Trophoblast cell (in vitro differentiated cells and primary cell): ENCODE results near the gene STIM1.

Source experiments
- DNase-seq, 2 donors: peaks; one replicate each; pipeline ENCODE4 v3.0.0-alpha.2; 2016
- H2AFZ ChIP-seq: 2 replicates; pipeline ENCODE4 v1.6.1; 2013; ENCODE audit warnings: low read length, moderate library complexity, mild to moderate bottlenecking; ENCODE audit not compliant: insufficient read depth, poor library complexity
- H2AK5ac ChIP-seq: 2 replicates; pipeline ENCODE4 v1.6.1; 2013; ENCODE audit warnings: mild to moderate bottlenecking, low read length
- H2BK120ac ChIP-seq: 2 replicates; pipeline ENCODE4 v1.6.1; 2013; ENCODE audit warnings: low read length, mild to moderate bottlenecking, moderate library complexity; ENCODE audit not compliant: insufficient read depth, poor library complexity
- H2BK12ac ChIP-seq: 2 replicates; pipeline ENCODE4 v1.6.1; 2013; ENCODE audit warnings: mild to moderate bottlenecking, low read length, moderate library complexity
- H2BK5ac ChIP-seq: 2 replicates; pipeline ENCODE4 v1.6.1; 2013; ENCODE audit warnings: low read length, low read depth, moderate library complexity, mild to moderate bottlenecking; ENCODE audit not compliant: poor library complexity
- H3K14ac ChIP-seq: 2 replicates; pipeline ENCODE4 v1.6.1; 2013; ENCODE audit warnings: mild to moderate bottlenecking, low read length
- H3K18ac ChIP-seq: 2 replicates; pipeline ENCODE4 v1.6.1; 2013; ENCODE audit warnings: mild to moderate bottlenecking, low read length
- H3K23ac ChIP-seq: 2 replicates; pipeline ENCODE4 v1.6.1; 2013; ENCODE audit warnings: low read length
- H3K27ac ChIP-seq: 2 replicates; pipeline ENCODE4 v1.5.1; 2013; ENCODE audit warnings: low read depth, mild to moderate bottlenecking, inconsistent platforms, low read length, moderate library complexity
- H3K27me3 ChIP-seq: 2 replicates; pipeline ENCODE4 v1.6.1; 2013; ENCODE audit warnings: inconsistent platforms, mild to moderate bottlenecking, low read length, moderate library complexity; ENCODE audit not compliant: insufficient read depth
- H3K36me3 ChIP-seq, 2 experiments: 1 replicate in 1 of 2; 2 replicates in 1 of 2; pipeline ENCODE4 v1.6.1; 2013; ENCODE audit warnings: low read length in 2 of 2, mild to moderate bottlenecking in 2 of 2, moderate library complexity in 1 of 2; ENCODE audit not compliant: insufficient read depth in 2 of 2, control insufficient read depth in 1 of 2
- H3K4ac ChIP-seq: 2 replicates; pipeline ENCODE4 v1.6.1; 2013; ENCODE audit warnings: low read depth, mild to moderate bottlenecking, low read length, moderate library complexity
- H3K4me1 ChIP-seq, 2 experiments: 1 replicate in 1 of 2; 2 replicates in 1 of 2; pipeline ENCODE4 v1.6.1; 2013; ENCODE audit warnings: low read length in 2 of 2, mild to moderate bottlenecking in 2 of 2, moderate library complexity in 1 of 2; ENCODE audit not compliant: insufficient read depth in 2 of 2, control insufficient read depth in 1 of 2
- H3K4me2 ChIP-seq: 2 replicates; pipeline ENCODE4 v1.6.1; 2013; ENCODE audit warnings: inconsistent platforms, mild to moderate bottlenecking, low read length, moderate library complexity
- H3K4me3 ChIP-seq: 2 replicates; pipeline ENCODE4 v1.5.1; 2013; ENCODE audit warnings: mild to moderate bottlenecking, low read depth, low read length, inconsistent platforms
- H3K79me1 ChIP-seq: one replicate; pipeline ENCODE4 v1.6.1; 2013; ENCODE audit warnings: low read length
- H3K79me2 ChIP-seq: 2 replicates; pipeline ENCODE4 v1.6.1; 2013; ENCODE audit warnings: low read length, mild to moderate bottlenecking; ENCODE audit not compliant: control insufficient read depth, insufficient read depth, poor library complexity
- H3K9ac ChIP-seq: 2 replicates; pipeline ENCODE4 v1.6.1; 2013; ENCODE audit warnings: mild to moderate bottlenecking, low read length
- H3K9me3 ChIP-seq: 2 replicates; pipeline ENCODE4 v1.6.1; 2013; ENCODE audit warnings: low read depth, mild to moderate bottlenecking, control low read depth, inconsistent platforms, low read length; ENCODE audit not compliant: insufficient read depth
- H4K12ac ChIP-seq: 2 replicates; pipeline ENCODE4 v1.6.1; 2013; ENCODE audit warnings: low read depth, mild to moderate bottlenecking, low read length, moderate library complexity
- H4K8ac ChIP-seq: 2 replicates; pipeline ENCODE4 v1.6.1; 2013; ENCODE audit warnings: low read depth, mild to moderate bottlenecking, low read length, moderate library complexity
- H4K91ac ChIP-seq: one replicate; pipeline ENCODE4 v1.6.1; 2013; ENCODE audit warnings: low read depth, mild to moderate bottlenecking, low read length, moderate library complexity
- WGBS: extraction: QIAGEN DNeasy Blood & Tissue Kit; methylation state at CpG from one replicate; pipeline ENCODE4 v1.1.7; 2013; ENCODE audit warnings: missing lambda C conversion rate; ENCODE audit not compliant: insufficient read length, insufficient coverage; ENCODE audit errors: extremely low coverage; 5-methylcytosine and 5-hydroxymethylcytosine counted together

Gene STIM1

GRCh38 chr11:3957437-3957836 is 102.0 kb downstream of the STIM1 start:
- Histone ChIP-seq H3K14ac (no peak overlapping the region), H3K27ac (no peak overlapping the region), H3K23ac (no peak overlapping the region), H3K4ac (no peak overlapping the region), H3K9ac (no peak overlapping the region), H4K12ac (no peak overlapping the region), H3K36me3 (no peaks in the 10 kb centered on the region), H3K4me3 (no peak overlapping the region), H3K4me1 (peaks cover 0 to 2% of the 10 kb centered on the region in 2 experiments), H4K8ac (no peak overlapping the region), H4K91ac (no peak overlapping the region), H2BK12ac (no peak overlapping the region), H3K4me2 (no peak overlapping the region), H2BK120ac (no peak overlapping the region), H3K9me3 (no peaks in the 10 kb centered on the region), H2BK5ac (no peak overlapping the region), H2AK5ac (no peak overlapping the region), H3K27me3 (no peaks in the 10 kb centered on the region), H3K79me1 (no peaks in the 10 kb centered on the region), H2AFZ (no peak overlapping the region), H3K79me2 (no peaks in the 10 kb centered on the region), H3K18ac (no peak overlapping the region)
- no CpG with 5 or more reads among the region's 3 CpGs for WGBS
- DNase-seq: no peak

GRCh38 chr11:3958281-3958680 is 102.8 kb downstream of the STIM1 start:
- H2AFZ ChIP-seq: no peak overlapping the region
- H4K12ac ChIP-seq: no peak overlapping the region
- no peak overlapping the region for H3K4ac ChIP-seq
- no peak overlapping the region for H4K91ac ChIP-seq
- H3K27me3 ChIP-seq: no peaks in the 10 kb centered on the region
- no peak overlapping the region for H2BK5ac ChIP-seq
- H3K27ac ChIP-seq: no peak overlapping the region
- H4K8ac ChIP-seq: no peak overlapping the region
- no peak overlapping the region for H2BK12ac ChIP-seq
- H3K4me2 ChIP-seq: no peak overlapping the region
- no peaks in the 10 kb centered on the region for H3K79me1 ChIP-seq
- H2BK120ac ChIP-seq: no peak overlapping the region
- peak in 1 of 2 donors; percentile 41 for DNase-seq
- H2AK5ac ChIP-seq: no peak overlapping the region
- H3K36me3 ChIP-seq: no peaks in the 10 kb centered on the region
- H3K4me1 ChIP-seq: peaks cover 0 to 2% of the 10 kb centered on the region in 2 experiments
- H3K79me2 ChIP-seq: no peaks in the 10 kb centered on the region
- H3K18ac ChIP-seq: no peak overlapping the region
- no peak overlapping the region for H3K14ac ChIP-seq
- H3K4me3 ChIP-seq: no peak overlapping the region
- WGBS: no CpG with 5 or more reads among the region's 2 CpGs
- H3K23ac ChIP-seq: no peak overlapping the region
- no peaks in the 10 kb centered on the region for H3K9me3 ChIP-seq
- no peak overlapping the region for H3K9ac ChIP-seq

- no CpG with 5 or more reads among the region's 5 CpGs for WGBS
- H2AFZ ChIP-seq: no peak overlapping the region
Observed at GRCh38 chr11:3959015-3959902, 103.8 kb downstream of the STIM1 start.

GRCh38 chr11:3959903-3960265 is 104.4 kb downstream of the STIM1 start:
- Histone ChIP-seq H3K4ac (no peak overlapping the region), H3K4me3 (no peak overlapping the region), H3K23ac (no peak overlapping the region), H4K8ac (no peak overlapping the region), H3K18ac (no peak overlapping the region), H3K79me1 (no peaks in the 10 kb centered on the region), H4K12ac (no peak overlapping the region), H3K4me1 (peaks cover 0 to 2% of the 10 kb centered on the region in 2 experiments), H3K36me3 (no peaks in the 10 kb centered on the region), H3K9me3 (no peaks in the 10 kb centered on the region), H2AK5ac (no peak overlapping the region), H2BK120ac (no peak overlapping the region), H3K4me2 (no peak overlapping the region), H3K27ac (no peak overlapping the region), H2AFZ (no peak overlapping the region), H3K14ac (no peak overlapping the region), H3K27me3 (no peaks in the 10 kb centered on the region), H3K9ac (no peak overlapping the region), H4K91ac (no peak overlapping the region), H3K79me2 (no peaks in the 10 kb centered on the region), H2BK5ac (no peak overlapping the region), H2BK12ac (no peak overlapping the region)
- DNase-seq: peak in 1 of 2 donors; percentile 84

More at GRCh38 chr11:3959015-3959902, 103.8 kb downstream of the STIM1 start:
- Histone ChIP-seq H3K14ac (no peak overlapping the region), H3K79me2 (no peaks in the 10 kb centered on the region), H3K27ac (no peak overlapping the region), H3K4me2 (no peak overlapping the region), H3K79me1 (no peaks in the 10 kb centered on the region), H2BK5ac (no peak overlapping the region), H4K91ac (no peak overlapping the region), H4K12ac (no peak overlapping the region), H2AK5ac (no peak overlapping the region), H3K18ac (no peak overlapping the region), H3K9ac (no peak overlapping the region), H3K9me3 (no peaks in the 10 kb centered on the region), H4K8ac (no peak overlapping the region), H3K4me3 (no peak overlapping the region), H3K36me3 (no peaks in the 10 kb centered on the region), H3K4me1 (peaks cover 0 to 2% of the 10 kb centered on the region in 2 experiments), H3K4ac (no peak overlapping the region), H3K23ac (no peak overlapping the region), H2BK120ac (no peak overlapping the region), H2BK12ac (no peak overlapping the region), H3K27me3 (no peaks in the 10 kb centered on the region)
- DNase-seq: peak; percentile 68 to 88
